DMS79 (cell line): ENCODE data around the gene OR4K5.
"Not testable (repeated sequence)": the region's sequence is repeated elsewhere in the genome, so short reads cannot be mapped to it uniquely, and the experiment has no call there.

ENCODE experiments used
- DNase-seq: peaks from one replicate; lab custom pipeline; 2025; lab: John Stamatoyannopoulos, UW

Gene OR4K5, protein sequence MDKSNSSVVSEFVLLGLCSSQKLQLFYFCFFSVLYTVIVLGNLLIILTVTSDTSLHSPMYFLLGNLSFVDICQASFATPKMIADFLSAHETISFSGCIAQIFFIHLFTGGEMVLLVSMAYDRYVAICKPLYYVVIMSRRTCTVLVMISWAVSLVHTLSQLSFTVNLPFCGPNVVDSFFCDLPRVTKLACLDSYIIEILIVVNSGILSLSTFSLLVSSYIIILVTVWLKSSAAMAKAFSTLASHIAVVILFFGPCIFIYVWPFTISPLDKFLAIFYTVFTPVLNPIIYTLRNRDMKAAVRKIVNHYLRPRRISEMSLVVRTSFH

DNA sequence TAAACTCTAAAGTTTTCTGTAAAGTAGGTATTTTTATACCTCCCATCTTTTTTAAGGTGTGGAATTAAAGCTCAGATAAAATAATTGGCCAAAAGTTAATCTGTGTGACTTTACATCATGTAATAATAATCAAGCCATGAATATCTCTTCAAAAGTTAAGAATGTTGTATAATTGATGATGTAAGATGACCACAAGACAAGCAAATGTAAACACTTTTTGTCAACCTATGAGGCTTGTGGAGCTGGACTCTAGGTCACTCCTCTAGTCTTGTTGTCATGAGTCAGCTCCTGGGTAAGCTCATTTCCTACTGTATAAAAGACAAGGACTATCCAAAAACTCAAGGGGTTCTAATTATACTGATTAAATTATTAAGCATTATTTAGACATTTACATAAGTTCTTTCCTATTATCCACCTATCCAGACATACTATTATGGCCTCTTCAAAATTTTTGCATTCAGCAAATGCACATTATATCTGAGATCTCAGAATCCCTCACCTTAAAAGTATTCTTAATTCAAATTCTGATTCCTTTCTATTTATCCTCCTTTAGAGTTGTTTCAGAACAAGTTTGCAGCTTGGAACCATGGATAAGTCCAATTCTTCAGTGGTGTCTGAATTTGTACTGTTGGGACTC lies at the start of gene OR4K5:
Gene OR4K5 (plus strand): TSS at position 587 of the 637 bp plus-strand sequence. CDS start 0 bp downstream, at position 587.
- no peak for DNase-seq

DNA sequence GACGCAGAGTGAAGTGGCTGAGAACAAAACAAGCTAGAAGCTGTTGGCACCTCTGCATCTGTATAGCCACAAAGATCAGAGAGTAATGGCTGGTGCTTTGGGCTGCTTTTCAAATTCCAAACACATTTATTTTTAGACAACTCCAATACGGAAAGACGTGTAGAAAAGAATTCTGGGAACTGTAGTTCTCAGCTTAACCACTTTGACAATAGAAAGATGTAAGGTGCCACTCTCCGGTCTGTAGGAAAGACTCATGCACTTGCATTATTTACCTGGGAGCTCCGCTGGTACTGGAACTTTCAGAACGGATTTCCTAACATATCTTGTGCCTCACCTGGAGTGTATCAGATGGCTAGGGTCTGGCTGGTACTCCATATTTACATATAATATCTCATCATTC lies 47.2 kb upstream of the OR4K5 start:
- no peak for DNase-seq

DNA sequence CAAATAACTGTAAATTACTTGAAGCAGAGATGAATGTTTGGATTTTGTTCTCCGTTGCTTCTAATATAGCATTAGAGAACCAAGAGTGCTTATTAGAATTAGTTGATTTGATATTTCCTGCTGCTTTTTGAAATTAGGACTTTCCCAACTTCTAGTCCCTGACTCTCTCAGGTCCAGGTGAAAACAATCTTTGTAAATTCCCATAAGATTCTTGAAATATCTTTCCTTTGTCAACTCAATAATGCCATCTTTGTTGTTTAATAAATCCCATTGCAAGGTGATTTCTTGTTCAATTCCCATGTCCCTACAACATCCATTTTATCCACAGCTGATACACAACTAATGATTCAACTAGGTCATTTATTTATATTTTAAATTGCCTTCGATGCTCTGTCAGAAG lies 45.6 kb upstream of the OR4K5 start, which contains the start of gene OR4K2:
Gene OR4K2 (plus strand): TSS at position 301 of the 400 bp plus-strand sequence. CDS start 1,126 bp downstream, outside the sequence.
- DNase-seq, result no peak

DNA sequence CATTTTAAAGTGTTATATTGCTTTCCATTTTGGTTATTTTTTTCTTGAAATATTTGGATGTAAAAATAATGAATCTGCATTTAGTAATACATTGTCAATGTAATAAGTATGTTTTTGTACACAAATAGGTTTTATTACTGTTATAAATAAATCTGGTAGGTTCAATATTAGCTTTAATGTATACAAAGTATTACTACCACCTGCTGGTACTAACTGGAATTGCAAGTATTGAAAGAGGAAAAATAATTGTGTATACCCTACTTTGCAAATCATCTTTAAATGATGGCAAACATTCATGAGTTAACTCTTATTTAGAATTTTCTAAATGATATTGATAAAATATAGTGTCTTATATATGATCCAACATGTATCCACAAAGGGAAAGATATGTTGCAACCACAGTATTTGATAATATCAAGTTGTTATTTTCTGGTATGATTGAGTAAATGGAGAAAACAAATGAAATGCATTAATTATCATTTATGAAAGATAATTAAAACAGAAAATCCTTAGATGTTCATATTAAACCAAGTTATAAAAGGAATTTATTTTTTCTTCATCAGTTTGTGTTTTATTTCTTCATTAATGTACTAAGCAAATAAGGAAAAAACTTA lies 42.3 kb upstream of the OR4K5 start:
- DNase-seq, result no peak

DNA sequence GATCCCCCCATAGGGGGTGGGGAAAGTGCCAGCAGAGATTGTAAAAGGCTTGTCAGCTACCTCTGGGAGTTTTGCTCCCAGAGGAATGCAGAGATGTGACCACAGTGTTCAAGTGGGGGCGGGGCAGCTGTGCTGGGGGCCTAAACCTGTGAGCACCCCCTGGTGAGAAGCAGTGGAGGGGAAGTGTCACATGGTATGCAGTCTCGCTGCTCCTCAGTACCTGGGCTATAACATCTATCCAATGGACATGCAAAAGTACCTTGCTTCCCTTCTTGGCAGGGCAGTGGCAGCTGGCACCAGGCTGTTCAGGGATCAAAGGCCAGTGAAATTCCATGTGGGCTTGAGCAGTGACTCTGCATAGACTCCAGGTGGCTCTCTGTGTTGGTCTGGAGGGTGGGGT lies 25.1 kb upstream of the OR4K5 start:
- no peak for DNase-seq

DNA sequence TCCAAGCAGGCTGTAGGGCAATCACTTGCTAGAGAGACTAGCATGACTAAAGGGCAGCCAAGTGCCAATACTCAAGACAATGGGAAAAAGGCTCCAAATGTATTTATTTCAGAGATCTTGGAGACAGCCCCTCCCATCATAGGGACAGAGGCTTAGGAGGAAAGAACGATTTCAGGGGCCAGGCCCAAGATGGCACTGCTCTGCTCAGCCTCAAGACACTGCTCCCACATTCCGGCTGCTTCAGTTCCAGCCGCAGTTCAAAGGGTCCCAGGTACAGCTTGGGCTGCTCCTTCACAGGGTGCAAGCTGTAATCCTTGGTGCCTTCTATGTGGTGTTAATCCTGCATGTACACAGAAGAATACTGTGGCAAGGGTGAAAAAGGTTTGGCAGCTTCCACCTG lies 19.4 kb upstream of the OR4K5 start:
- no peak for DNase-seq

DNA sequence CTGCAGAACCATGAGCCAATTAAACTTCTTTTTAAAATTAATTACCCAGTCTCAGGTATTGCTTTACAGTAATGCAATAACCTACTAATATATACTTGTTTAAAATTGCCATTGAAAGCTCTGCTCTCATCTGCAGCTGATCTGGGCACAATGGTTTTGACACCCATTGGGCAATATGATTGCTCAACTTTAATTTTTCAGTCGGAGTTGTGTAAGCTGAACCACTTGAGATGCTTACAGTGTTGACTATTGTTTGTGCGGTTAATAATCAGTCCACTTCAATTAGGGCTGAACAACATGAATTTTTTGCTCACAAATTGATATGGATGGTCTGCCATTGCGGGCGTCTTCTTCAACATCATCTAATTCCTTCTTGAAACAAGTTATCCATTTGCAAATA lies 18.0 kb upstream of the OR4K5 start:
- no peak for DNase-seq

DNA sequence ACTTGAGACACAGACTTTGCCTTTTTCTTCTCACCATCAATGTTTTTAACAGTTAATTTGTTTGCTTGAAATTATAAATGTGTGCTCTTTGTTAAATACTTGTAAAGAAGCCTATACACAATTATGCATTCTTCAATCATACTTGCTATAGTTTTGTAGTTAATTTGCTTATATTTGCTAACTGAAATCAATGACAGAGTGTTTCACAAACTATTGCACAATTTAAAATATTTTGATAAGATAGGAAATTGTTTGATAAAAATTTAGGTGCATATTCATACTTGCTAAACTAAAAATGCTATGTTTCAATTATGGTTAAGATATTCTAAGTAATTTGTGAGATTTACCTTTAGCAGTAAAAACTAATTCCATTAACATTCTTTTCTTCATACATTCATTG lies 13.7 kb upstream of the OR4K5 start:
- no peak for DNase-seq

DNA sequence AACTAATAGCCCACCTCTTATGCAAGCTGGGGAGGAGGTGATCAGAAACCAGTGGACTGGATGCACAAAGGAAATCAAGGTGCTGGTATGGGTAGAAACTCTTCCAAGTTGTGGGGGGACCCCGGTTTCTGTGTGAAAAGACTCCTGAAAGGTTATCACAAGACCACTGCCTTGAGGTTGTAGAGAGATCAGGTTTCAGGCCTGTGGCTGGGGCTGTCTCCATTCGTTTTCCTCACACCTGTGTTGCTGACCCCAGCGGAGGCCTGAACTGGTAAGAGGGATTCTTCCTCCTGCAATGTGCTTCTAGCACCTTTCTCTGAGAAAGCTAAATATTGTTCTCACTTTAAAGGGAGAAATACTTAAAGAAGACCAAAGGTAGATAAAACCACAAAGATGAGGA lies 9.3 kb upstream of the OR4K5 start:
- no peak for DNase-seq

DNA sequence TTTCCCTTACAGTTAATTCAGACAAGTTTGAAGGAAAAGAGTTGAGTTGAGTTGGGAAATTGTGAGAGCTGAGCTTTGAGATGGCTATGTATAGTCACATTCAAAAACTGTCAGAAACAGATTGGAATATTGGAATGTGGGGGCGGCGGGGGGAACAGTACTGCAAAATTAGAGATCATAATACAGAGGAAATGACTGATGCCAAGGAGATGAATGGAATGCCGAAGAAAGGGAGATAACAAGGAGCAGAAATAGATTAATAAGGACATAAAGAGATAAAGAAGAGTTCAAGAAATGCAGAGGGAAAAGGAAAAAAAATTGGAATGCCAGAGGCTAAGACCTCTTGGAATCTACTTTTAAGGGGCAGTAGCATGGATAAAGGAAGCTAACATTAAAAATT lies 3.2 kb upstream of the OR4K5 start:
- no peak for DNase-seq

DNA sequence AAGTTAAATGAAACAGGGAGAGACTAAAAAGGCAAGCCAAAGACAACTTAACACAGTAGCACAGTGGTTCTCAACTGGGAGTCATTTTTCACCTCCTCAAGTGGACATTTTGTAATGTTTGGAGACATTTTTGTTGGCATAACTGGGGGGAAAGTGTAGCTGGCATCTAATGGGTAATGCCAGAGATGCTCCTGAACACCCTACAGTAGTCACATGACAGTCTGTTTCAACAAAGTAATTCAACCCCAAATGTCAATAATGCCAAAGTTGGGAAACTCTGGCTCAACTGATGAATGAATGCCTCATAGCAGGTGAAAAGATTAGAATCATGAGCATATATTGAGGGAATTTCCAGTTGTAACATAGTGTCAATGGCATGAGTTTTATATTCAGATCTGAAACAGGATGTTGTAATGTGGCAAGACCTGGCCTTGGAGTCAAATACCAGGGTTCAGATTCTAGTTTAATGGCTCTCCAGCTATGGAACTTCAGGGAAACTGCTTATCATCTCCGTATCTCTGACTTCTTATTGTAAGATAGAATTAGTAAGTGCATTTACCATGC lies 2.4 kb upstream of the OR4K5 start:
- DNase-seq, result no peak

DNA sequence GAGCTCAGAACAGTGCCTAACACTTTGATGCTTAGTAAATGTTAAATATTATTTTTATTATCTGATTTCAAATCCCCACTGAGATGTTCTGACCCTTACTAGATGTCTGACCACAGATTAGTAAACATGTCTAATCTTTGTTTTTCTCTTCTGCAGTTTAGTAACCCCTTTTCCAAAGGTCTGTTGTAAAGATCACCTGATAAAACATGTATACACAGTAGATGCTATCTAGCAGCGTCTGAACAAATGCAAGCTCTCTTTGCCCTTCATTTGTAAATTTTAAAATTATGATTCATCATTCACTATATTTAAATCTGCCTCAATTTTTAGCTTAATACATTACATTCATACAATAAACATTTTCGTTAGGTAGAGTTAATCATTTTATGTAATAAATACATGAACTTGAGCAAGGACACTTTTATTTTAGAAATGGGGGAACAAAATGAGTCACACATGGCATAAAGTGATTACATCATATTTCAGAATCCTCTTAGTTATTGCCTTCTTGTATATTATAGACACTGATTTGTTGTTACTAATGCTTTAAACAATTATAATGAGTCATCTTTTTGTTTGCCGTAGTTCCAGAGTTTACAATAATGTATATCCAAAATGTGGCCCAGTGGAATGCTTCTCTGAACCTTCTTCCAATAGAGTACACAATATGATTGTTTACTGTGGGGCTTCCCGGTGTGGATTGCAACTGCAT lies 1.7 kb upstream of the OR4K5 start:
- DNase-seq, result no peak

DNA sequence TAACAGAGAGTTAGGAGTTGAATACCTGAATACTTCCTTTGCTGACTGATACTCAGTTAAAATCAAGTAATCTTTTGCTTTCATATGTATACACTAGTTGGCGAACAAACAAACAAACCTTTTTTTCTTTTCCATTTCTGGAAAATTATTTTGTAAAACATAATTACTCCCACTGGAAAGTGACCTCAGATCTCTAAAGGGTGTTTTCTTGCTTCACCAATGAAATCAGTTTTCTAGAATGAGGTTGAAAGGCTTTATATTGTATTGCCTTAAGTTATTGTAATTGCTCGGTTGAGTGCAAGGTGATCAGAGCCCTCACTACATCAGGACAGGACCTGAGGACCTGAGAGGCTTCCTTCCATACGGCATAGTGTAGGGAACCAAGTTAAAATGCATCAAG lies 10.2 kb downstream of the OR4K5 start, which contains the start of gene OR4K1:
Gene OR4K1 (plus strand): TSS at position 301 of the 400 bp plus-strand sequence. CDS start 4,750 bp downstream, outside the sequence.
- no peak for DNase-seq

DNA sequence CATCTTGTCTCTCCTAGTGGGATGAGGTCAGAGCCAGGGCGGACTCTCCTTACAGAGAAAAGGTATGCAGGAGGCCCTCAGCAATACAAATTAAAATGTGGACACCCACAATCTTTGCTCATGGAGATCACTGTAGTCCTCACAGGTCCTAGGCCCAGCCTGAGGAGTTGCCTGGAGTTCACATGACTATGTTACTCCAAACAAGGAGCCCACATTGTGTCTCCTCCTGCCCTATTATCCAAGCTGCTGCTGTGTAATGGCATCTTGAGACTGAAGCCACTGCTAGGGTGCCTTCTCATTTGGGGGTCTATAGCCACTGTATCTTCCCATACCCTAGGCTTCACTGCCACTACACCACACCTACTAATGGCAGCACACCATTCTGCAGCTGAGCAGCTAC lies 21.3 kb downstream of the OR4K5 start:
- no peak for DNase-seq

DNA sequence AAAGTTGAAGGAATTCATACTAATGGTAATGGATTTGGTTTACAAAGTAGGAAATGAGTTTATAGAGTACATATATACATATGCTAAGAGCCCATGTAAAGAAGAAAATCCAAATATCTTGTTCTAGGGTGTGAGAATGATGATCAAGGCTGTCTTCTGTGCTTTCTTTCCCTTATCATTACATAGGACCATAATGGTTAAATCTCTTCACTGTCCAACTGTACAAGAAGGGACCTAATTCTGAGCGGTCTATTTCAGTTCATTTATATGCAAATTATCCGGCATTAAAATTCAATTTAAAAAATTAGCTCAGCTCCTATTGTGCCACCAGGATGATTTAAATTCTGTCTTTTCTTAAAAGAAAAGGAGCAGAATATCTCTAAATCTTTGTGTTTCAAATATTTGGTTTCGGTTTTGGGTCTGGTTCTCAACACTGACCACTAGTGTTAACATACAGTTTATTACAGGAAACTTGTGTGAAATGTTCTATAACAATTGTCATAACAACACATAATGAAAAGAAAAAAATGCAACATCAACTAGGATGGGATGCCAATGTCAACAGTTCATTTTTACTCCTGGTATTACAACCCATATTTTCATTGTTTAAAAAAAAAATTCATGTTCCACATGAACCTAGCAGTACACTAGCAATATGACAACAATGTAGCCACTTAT lies 27.1 kb downstream of the OR4K5 start:
- DNase-seq, result no peak

DNA sequence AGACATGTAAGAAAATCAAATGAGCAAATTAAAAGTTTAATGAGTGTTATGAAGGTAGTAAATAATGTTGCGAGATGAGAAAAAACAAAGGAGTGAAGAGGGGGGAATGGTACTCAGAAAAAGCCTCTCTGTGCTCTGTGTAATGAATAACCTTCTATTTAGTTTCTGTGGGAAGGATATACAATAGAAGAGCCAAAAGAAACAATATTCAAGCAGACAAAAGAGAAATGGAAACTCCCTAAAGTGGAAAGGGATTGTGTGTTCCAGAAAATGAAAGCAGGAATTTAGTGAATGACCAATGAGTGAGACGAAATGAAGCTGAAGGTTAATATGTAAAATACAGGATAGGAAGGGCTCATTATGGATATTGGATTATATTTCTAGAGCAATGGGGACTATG lies 28.8 kb downstream of the OR4K5 start:
- no peak for DNase-seq

DNA sequence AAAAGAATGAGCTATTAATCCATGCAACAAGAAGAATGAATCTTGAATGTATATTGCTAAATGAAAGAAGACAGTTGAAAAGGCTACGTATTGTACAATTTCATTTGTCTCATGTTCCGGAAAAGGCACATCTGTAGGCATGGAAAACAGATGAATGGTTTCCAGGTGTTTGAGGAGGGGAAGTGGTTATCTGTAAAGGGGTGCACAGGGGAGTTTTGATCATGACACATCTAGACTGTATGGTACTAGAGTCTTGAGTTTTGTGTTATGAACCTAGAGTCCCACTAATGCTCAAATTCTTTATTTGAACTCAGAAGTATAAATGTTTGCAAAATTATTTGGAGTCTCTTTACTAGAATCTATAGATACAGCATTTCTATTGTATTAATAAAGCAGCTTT lies 49.3 kb downstream of the OR4K5 start:
- DNase-seq, result not testable (repeated sequence)
